Stimulated activated CD8-positive, alpha-beta memory T cell treated with anti-CD3 and anti-CD28 coated beads, Interleukin-15, amount 100 ng/mL, for 24 hours (primary cell): ENCODE data around the gene COPB1.
A peak's percentile ranks its signal among the peaks of the same experiment; 100 is the strongest.

Experiments used
- DNase-seq: peaks from one replicate; pipeline ENCODE4 v3.0.0-alpha.2; 2020; ENCODE audit warnings: low read depth

COPB1 gene

DNA sequence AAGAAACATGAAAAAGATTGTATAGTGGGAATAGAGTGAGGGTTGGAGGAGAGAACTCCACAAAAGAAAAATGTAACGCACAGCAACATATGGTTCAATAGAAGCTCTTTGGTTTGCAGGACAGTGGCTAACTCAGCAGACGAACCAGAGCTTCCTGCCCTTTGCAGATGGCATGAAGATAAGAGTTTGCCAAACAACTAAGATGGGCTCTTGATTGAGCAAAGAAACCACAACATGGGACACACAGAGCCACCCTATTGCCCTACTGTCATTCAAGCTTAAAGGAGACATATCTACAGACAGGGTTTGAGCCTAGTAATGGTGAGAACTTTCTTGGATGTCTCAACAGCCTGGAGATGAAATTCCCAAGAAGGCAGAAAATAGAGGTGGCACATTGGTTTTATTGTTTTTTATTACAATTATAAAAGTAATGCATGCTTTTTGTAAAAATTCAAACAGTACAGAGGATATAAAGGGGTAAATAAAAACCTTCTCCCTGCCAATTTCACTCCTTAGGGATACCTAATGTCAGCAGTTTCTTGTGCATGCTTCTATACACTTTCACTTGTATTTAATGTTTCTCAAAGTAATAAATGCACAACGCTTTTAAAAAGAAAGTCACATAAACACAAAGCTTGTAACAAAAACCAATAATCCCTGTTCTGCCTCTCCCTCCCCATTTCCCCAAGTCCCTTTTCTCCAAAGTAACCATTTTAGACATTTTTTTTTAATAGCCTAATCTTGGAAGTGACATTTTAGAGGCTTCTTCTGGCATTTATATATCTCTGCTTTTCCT is 63.7 kb downstream of the COPB1 start:
- no peak for DNase-seq

DNA sequence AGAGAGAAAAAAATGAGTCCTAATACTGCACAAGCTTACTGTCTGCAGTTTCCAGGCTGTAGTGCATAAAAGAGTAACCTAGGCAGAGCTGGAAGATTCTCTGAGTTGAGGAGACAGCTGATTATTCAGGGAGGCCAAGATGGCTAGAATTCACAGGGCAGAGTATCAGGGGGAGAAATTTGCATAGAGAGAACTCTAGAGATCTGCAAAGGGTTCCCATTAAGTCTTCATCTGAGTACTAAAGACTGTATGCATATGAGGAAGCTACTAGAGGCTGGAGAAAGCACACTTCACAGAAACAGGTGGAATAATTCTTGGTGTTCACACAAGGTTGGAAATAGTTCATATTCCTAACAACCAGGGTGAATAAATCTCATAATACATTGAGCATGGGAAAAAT is 74.0 kb downstream of the COPB1 start:
- no peak for DNase-seq

DNA sequence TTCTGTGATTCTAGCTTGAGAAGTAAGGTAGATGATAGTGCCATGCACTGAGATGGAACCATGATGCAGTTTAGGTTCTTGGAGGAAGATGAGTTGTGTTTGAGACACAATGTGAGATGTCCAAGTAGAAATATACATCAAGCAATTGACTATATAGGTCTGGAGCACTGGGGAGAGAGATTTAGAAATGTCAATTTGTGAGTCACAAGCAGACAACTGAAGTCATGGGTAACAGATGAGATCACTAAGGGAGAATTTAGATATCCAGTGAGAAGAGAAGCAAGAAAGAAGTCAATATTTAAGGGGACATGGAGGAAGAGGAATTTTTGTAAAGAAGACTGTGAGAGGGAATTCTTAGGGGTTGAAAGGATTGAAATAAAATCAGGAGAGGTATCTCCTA is 75.5 kb downstream of the COPB1 start:
- no peak for DNase-seq

DNA sequence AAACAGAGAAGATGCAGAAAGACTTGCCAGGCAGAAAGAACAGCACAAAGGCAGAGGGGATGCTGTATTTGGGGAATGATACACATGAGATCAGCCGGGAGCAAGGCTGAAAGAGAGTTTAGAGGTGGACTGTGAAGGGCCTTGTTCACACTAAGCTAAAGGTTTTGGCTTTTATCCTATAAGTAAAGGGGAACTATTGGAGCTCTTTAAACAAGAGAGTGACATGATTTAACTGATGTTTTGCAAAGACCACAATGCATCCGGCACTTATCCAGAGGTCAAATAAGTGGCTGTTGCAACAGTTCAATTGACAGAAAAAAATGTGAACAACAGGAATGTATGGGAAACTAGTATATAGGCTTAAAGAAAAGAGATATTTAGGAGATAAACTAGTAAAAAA is 76.0 kb downstream of the COPB1 start:
- DNase-seq: no peak

DNA sequence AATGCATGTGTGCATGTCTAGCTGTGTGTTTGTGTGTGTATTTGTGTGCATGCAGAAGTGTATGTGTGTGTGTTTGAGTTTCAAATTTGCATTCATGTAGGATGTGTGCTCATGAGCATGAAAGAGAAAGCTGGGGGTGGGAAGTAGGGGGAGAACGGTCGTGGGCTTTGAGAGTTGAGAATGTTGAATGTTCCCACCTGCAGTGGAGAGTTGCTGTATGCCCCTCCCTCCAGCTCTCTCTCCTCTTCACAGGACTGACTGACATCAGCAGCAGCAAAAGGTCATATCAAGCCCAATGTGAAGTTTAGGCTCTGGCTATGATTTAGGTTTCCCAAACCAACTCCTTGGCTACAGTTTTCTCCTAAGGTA is 76.8 kb downstream of the COPB1 start:
- DNase-seq: no peak

DNA sequence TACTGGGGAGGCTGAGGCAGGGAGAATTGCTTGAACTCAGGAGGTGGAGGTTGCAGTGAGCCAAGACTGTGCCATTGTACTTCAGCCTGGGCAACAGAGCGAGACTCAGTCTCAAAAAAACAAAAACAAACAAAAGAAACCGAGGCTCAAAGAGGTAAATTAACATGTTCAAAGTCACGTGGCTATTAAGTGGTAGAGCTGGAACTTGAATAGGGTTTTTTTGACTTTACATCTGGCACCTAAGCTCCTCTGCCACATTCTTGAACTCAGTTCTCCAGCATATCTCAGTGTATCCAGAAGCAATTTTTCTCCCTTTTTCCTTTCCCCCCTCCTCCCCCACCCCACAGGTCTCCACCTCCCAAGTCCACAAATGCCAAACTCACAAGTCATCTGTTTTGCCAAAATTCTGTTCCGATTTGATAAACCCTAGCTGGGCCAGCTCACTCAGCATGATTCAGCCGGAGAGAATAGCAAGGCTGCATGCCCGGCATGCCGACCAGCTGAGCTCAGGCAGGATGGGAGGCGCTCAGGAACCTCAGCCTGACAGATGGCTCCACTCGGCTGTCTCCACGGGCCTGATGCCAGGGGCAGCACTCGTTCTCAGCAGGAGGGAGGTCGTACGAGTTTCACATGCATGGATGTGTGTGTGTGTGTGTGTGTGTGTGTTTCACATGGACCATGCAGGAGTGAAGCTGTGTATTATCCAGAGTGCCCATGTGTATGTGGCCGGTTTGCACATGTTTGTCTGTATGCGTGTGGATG is 77.4 kb downstream of the COPB1 start:
- no peak for DNase-seq

DNA sequence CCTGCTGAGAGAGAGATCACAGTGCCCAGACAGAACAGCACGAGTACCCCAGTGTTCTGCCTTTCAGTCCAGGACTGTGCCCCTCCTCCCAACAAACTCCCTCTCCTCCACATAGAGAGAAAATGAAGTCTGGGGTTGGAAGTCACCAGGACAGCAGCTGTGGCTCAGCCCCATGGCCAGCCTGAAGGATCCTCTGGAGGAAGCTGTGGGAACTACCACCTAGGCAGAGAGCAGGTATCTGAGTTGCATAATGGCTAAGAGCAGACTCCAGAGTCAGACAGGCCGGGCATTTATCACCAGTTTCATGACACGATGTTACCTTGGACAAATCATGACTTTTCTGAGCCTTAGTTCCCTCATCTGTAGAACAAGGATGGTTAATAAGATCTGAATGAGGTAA is 79.4 kb downstream of the COPB1 start:
- DNase-seq: no peak

DNA sequence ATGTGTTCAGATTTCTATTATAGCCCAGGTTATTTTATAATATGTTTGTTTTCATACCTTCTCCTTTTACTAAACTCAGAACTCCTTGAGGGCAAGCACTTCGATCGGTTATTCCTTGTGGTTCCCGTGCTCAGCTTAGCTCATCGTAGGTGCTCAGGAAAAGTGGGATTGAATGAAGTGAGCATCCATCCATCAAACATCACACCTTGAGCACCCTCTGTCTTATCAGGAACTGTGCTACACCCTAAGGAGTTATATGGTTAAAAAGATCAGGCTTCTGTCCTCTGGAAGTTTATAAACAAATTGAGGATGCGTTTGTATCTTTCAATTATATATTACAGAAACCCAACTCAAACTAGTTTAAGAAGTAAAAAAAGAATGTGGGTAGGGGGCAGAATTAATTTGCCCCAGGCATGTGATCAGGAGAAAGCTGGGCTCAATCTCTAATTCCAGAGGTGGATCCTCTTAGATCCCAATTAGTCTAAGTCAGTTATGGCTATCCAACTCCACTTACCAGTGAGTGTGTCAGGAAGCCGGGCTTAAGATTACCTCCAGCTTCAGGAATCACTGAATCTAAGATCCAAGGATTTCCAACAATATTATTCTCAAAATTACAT is 80.7 kb downstream of the COPB1 start:
- DNase-seq: no peak

DNA sequence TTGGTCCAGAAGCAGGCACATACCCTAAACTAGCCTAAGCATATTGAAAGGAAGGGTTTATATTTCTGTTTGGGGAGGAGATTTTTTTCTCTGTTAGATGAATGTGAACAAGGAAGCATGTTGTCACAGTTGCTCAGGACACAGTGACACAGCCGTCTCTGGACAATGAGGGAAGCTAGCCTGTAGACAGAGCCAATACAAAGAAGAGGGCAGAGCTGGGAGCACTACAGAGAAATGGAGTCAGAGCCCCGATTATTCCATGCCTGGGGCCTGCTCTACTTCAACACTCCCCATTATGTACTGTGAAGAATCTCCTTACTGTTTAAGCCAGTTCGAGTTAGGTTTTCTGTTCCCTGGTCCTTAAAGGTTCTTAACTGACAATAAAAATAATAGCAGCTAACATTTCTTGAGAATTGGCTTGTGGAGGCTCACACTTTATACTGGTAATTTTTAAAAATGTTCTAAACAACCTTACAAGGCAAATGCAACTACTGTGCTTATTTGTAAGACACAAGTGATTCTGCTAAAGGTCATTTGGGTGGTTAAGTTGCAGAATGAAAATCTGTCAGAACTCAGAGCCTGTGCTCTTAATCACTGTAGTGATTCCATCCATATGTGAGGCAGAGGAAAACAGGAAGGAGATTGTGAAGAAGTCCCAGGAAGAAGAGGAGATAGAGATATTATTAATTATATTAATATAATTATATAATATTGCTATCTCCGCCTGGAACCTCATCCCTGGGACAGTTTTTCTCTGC is 81.8 kb downstream of the COPB1 start:
- DNase-seq: no peak

DNA sequence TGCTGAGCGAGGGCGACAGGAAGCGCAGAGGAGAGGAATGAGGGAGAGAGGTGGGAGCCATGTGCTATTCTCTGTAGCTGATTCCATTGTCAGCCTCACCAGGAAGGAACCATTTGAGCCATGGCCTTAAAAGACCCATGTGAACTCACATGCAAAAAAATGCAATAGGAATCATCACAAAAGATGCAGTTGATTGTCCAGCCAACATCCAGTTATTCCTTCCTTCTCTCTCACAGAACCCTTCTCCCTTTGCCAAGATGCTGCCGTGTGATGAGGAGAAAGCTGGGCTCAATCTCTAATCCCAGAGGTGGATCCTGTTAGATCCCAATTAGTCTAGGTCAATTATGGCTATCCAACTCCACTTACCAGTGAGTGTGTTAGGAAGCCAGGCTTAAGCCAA is 82.4 kb downstream of the COPB1 start:
- DNase-seq: no peak

DNA sequence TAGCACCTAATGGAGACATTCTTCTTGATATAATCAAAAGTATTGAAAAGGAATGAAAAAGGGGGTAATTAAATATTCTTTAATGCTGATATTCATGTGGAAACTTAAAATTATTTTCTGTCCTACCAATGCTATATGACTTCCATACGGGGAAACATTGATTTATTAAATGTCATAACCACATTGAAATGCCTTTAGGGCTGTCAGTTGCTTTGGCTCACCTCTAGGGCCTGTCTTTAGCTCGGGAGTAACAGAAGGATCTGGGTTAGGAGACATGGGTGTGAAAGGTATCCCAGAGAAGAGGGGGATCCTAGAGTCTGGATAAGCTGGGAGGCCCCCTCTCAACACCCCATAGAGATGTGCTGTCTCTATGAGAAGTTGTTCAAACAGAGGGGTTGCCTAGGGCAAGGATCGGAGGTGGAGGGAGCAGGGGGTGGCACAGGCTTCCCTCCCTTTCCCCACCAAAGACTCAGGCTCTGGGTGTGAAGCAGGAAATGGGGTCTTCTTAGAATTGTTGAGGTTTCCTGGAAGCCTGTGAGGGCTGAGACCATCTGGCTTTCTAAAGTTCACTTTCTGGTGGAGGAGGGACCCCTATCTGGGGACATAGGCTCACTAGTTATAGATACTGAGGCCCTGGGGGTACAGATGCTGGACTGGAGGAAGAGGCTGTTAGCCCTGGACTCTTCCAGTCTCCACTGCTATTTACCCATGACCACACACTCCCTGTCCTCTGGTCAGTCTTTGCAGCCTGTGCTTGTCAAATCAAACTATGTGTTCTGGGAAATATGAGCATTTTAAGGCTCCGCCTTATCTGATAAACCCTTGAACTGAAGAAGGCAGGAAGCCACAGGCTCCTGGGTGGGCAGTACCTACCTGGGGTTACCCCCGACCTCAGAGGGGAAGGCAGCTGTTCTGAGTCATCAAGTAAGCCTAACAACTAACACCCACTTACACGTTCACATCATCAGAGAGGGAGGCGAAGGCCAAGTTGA is 84.8 kb downstream of the COPB1 start:
- peak; percentile 16 for DNase-seq

DNA sequence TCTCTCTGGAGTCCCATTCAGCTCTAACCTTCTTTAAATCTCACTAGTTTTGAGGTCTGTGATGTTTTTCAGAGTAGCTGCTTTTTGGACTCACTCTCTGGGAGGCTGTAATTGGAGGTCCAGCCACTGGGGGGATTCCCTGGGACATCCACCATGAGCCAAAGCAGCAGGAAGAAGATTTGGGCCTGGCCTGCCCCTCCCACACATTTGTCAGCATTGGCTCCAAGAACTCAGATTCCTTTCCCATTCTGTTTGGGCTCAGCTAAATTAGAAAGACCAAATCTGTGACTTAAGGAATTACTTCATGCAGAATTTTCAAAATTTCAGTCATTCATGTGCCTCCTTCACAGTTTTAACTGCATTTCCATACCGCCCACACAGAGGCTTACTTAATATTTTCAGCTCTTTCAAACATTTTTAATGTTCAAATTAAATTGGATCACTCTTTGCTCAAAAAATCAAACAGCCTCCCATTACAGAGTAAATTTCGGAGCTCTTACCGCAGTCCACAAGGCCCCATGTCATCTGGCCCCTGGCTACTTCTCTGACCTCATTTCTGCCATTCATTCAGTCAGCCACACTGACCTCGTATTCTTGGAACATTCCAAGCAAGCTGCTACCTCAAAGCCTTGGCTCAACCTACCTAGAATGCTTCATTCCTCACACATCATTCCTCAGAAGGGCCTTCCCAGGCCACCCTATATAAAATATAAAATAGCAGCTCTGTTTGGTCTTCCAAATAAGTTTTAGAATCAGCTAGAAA is 86.1 kb downstream of the COPB1 start:
- DNase-seq: no peak

DNA sequence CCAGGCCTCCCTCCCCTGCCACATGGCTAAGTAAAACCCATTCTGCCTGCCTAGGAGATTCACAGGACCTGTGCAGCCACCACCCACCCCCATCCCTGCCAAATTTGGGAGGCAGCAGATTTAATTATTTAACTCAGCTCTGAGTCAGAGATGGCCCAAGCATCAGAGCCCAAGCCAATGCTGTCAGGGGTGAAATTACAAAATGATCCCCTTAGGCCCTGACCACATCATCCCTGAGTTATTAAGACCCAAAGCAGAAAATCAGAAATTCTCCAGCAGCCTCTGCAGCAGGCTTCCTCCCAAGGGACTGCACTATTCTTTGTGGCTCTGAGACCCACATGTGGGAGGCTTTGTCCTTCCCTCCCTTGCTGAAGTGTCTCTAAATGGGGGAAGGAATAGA is 87.8 kb downstream of the COPB1 start:
- no peak for DNase-seq

DNA sequence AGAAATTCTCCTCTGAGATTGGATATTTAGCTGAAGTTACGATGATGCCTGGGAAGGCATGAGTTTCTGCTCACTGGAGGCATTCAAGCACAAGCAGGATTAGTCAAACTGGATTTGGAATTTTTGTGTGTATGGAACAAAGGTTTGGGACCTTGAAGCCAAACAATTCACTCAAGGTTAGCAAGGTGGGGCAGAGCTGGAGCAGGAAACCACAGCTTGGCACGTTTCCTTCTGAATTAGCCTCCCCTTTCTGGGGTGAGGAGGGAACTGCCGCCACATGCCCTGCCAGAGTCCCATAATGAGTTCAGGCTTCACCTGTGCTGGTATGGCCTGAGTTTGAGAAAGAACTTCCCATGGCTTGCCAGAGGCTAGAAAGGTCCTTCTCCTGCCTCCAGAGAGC is 89.7 kb downstream of the COPB1 start:
- DNase-seq: no peak

DNA sequence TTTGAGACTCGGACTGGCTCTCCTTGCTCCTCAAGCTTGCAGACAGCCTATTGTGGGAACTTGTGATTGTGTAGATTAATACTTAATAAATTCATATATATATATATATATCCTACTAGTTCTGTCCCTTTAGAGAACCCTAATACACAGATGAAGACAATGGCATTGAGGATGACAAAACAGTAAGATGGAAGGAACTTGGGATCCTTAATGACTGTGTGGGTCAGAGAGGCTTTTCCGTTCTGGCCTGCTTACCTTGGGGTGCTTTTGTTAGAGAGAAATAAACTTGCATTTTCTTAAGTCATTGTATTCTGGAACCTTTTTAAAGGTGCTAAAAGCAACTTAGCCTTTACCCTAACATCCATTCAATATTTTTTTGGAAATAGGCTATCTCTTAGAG is 91.0 kb downstream of the COPB1 start:
- DNase-seq: no peak
